ENCODE data around the gene SIGLEC6.

- TF ChIP-seq, protein P1, sequence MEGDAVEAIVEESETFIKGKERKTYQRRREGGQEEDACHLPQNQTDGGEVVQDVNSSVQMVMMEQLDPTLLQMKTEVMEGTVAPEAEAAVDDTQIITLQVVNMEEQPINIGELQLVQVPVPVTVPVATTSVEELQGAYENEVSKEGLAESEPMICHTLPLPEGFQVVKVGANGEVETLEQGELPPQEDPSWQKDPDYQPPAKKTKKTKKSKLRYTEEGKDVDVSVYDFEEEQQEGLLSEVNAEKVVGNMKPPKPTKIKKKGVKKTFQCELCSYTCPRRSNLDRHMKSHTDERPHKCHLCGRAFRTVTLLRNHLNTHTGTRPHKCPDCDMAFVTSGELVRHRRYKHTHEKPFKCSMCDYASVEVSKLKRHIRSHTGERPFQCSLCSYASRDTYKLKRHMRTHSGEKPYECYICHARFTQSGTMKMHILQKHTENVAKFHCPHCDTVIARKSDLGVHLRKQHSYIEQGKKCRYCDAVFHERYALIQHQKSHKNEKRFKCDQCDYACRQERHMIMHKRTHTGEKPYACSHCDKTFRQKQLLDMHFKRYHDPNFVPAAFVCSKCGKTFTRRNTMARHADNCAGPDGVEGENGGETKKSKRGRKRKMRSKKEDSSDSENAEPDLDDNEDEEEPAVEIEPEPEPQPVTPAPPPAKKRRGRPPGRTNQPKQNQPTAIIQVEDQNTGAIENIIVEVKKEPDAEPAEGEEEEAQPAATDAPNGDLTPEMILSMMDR (IDR thresholded peaks at IDR 0.05): no peak
- TF ChIP-seq POLR2A (IDR thresholded peaks at IDR 0.05): no peak
Observed at GRCh38 chr19:51560339-51560738, 28.9 kb upstream of the SIGLEC6 start.
